Stimulated activated CD8-positive, alpha-beta memory T cell treated with anti-CD3 and anti-CD28 coated beads, Interleukin-15, amount 100 ng/mL, for 1 hour (primary cell): ENCODE measurements around the gene TFRC.
"Not testable (repeated sequence)": the region's sequence is repeated elsewhere in the genome, so short reads cannot be mapped to it uniquely, and the experiment has no call there.

Experiments
- DNase-seq: peaks from one replicate; pipeline ENCODE4 v3.0.0-alpha.2; 2020; ENCODE audit warnings: low read depth

Gene TFRC

DNA sequence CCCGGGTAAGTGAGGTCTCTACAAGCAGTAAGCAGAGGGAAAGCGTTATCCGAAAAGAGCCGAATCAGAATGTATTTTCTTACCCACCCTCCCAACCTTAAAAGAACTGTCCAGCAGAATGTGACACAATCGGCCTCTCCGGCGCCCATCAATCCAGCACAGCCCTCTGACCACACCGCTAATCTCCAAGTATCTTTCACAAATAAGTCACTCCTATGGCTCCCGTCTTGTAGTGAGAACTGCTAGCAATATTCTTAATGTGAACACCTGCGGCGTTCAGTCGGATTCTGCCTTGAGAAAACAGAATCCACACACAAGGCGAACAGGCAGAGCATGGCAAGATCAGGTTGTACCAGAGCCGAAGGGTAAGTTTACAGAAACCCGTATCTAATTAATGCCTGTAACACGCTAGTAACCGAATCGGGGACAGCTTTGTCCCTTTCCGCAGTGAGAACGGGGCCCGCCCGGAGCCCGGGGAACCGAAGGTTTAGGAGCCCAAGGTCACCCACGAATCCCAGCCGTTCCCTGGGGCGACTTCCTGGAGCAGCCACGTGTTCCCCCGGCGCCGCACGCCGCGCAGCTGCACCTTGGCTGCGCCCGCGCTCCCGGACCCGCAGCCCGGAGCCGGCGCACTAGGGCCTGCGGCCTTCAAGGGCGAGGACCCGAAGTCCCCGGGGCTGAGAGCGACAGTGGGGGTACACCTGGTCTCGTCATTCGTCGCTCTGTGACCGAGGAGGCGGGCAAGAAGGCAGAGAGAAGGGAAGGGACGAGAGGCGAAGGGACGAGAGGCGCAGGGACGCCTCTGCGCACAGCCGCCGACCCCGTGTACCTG is 672 bp downstream of the TFRC start:
- no peak for DNase-seq

DNA sequence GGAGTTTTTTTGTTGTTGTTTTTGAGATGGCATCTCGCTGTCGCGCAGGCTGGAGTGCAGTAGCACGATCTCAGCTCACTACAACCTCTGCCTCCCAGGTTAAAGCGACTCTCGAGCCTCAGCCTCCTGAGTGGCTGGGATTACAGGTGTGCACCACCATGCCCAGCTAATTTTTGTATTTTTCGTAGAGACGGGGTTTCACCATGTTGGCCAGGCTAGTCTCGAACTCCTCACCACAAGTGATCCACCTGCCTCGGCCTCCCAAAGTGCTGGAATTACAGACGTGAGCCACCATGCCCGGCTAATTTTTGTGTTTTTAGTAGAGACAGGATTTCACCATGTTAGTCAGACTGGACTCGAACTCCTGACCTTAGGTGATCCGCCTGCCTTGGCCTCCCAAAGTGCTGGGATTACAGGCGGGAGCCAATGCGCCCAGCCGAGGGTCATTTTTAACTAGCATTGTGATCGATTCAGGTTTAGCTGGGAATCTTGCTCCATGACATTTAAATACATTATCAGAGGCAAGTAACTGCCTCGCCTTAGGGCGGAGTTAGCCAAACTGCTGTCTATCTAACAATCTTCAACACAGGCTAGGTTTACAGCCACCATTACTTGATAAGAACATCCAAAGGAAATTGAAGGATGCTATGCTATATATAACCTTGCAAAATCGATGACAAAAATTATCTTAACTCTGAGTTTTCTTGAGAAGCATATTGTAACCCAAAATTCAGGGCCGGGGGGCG is 1.6 kb downstream of the TFRC start:
- not testable (repeated sequence) for DNase-seq

DNA sequence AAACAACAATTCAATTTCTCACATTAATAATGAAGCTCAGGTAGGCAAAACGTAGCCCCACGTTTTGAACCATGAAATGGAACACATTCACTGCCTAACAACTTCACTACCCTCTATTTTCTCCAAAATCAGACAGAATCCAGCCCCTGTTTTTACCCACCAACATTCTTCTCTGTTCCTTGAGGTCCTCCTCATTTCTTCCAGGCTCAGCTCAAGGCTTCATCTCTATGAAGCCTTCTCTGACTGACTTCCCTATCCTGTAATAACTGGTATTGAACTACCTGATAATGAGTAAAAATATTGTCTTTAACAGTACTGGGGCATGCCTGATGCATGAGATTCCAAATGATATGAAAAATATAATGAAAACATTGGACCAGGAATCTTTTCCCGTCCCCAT is 2.2 kb downstream of the TFRC start:
- no peak for DNase-seq

DNA sequence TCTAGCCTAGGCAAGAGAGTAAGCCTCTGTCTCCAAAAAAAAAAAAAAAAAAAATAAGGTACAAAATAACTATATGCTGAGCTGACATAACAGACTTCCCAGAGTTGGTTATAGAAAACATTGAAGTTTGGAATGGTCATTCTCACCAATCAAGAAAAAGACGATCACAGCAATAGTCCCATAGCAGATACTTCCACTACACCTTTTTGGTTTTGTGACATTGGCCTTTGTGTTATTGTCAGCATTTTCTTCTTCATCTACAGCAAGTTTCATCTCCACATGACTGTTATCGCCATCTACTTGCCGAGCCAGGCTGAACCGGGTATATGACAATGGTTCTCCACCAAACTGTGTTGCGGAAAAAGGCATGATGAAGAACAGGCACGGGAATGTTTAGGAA is 6.9 kb downstream of the TFRC start:
- DNase-seq: no peak

DNA sequence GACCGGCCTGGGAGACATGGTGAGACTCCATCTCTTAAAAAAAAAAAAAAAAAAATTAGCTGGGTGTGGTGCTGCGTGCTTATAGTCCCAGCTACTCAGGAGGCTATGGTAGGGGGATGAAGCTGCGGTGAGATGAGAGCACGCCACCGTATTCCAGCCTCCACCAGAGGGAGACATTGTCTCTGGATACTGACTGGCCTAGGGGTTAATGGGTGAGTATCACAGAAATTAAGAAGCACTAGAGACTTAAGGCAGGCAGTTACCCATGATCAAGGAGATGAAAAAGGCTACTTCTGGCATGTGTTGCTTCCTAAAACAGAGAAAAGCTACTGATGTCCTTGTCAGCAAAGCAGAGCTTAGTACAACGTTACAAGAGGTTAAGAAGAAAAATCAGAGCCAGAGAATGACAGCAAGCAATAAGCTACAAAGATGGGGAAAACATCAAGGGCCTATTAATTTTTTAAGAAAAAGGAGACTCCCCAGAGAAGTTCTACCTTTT is 8.6 kb downstream of the TFRC start:
- DNase-seq: peak; percentile 41

DNA sequence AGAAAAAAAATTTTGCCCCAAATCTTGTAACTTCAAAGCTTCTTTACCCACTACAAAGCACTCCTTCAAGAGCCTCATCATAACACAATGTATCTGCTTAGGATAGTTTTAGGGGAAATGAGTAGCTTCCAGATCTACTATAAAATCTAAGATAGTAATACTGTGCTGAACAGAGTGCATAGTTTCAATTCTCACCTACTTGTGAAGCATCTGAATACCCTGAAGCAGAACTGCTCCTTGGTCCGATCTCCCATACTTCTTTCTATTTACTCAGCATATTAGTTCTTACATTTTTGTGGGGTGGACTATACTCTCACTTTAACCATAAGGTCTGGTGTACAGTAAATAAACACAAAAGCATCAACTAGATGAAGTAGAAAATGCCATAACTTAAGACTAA is 9.6 kb downstream of the TFRC start:
- DNase-seq: no peak

DNA sequence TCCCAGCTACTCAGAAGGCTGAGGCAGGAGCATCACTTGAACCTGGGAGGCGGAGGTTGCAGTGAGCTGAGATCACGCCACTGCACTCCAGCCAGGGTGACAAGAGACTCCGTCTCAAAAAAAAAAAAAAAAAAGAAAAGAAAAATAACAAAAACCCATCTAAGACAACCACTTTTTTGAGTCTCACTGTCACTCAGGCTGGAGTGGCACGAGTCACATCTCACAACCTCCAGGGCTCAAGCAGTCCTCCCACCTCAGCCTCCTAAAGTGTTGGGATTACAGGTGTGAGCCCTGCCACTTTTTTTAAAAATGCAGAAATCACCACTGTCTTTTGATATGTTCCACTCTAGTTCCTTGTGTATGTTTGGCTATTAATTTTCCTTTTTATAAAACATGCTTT is 13.1 kb downstream of the TFRC start:
- not testable (repeated sequence) for DNase-seq

DNA sequence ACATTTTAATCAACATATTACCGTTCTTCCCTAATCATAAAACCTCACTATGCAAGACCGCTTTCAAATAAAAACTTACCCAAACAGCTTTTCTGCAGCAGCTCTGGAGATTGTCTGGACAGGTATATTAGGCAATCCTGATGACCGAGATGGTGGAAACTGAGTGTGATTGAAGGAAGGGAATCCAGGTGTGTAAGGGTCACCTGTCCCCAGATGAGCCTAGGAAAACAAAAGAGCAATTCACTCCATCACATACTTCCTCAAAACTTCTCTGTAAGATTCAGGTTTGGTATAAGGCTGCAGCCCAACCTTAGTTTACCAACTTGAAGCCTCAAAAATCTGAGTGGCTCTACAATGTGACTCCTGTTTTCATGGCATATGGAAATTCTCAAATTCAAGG is 14.5 kb downstream of the TFRC start:
- DNase-seq: no peak

DNA sequence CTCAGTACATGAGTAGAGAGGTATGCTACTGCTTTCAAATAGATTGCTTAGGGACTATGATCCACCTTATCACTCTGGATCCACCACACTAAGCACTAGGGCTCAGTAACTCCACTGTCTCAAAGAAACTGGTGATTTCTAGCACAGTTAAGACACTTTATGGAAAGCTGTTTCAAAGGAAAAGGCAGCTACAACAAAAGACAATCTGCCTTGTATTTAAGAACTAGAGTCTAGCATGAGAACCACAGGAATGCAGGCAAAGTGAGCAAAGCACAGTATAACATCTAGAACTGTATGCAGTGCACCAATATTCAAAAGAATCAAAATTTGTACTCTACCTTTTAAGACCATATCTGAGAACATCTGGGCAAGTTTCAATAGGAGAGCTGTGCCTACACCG is 17.9 kb downstream of the TFRC start:
- no peak for DNase-seq

DNA sequence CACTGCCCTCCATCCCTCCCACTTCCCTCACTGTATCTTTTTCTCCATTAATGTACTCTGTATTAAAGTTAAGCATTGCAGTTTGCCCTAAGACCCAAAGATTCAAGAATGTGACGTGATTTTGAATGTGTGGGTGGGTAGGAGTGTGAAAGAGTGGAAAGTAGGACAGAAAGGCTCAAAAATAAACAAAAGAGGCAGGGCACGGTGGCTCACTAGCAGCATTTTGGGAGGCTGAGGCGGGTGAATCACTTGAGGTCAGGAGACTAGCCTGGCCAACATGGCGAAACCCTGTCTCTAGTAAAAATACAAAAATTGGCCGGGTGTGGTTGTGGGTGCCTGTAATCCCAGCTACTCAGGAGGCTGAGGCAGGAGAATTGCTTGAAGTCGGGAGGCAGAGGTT is 18.4 kb downstream of the TFRC start:
- no peak for DNase-seq

DNA sequence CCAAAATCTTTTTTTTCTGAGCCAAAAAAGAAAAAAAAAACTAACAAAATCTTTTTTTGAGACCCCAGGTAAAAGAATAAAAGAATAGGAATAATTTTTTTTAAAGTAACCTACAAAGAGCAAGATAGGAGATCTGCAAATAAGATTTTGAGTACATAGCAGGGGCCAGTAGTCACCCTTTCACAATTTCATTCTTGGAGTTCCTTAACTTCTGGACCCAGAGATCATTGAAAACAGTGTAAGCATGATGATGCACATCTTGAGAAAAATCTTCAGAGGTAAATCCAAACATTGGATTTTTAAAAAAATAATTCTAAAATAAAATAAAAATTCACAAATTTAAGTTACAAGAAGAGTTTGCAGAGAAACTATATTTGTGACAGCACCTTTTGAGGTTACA is 18.8 kb downstream of the TFRC start:
- no peak for DNase-seq

DNA sequence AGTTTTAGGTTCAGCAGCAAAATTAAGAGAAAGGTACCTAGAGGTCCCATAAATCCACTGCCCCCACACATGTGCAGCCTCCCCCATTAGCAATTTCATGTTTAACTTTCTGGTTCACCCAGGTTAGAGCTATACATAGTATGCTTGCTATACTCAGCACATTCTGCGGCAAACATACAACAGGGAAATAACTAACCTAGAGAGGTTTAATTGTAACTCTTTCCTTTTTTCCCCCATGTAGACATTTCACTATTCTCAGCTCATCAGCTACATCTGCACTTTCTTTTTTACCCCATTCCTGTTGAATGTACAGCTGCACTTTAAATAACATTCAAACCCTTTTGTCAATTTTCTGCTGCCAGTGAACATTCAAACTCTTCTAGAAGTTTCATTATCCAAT is 21.1 kb downstream of the TFRC start:
- DNase-seq: no peak

DNA sequence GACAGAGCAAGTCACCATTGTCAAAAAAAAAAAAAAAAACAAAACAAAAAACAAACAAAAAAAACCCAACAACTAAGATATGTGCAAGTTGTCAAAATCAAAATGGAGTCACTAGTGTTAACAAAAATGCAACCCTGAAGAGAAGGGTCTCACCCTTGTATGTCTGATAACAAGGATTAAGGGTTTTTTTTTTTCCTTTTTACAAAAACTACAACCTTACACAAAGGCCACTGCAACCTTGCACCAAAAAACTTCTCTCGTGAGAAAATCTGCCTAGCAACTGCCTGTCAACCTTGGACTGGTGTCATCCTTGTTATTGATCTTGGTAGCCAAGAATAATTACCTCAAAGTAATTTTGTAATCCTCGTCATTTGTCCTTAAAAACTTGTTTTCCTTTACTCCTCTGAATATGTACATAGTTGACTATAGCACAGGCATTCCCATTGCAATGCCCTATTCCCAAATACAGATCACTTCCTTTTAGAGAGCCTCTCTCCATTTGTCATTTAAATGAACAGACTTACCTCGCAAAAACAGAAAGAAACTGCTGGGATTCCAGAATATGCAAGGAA is 24.0 kb downstream of the TFRC start:
- DNase-seq: no peak

DNA sequence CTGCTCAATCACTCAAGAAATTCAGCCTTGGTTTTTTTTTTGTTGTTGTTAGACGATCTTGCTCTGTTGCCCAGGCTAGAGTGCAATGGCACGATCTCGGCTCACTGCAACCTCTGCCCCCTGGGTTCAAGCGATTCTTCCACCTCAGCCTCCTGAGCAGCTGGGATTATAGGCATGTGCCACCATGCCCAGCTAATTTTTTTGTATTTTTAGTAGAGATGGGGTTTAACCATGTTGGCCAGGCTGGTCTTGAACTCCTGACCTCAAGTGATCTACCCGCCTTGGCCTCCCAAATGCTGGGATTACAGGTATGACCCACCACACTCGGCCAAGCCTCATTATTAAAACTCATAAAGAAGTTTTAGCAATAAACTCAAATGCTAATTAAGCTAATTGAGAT is 25.5 kb downstream of the TFRC start:
- not testable (repeated sequence) for DNase-seq

DNA sequence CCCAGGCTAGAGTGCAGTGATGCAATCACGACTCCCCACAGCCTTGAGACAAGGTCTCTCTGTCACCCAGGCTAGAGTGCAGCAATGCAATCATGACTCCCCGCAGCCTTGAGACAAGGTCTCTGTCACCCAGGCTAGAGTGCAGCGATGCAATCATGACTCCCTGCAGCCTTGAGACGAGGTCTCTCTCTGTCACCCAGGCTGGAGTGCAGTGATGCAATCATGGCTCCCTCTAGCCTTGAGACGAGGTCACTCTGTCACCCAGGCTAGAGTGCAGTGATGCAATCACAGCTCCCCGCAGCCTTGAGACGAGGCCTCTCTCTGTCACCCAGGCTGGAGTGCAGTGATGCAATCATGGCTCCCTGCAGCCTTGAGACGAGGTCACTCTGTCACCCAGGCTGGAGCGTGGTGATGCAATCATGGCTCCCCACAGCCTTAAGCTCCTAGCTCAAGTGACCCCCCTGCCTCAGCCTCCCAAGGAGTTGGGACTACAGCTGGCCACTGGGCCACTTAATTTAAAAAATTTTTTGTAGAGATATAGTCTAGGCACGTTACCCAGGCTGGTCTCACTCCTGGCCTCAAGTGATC is 26.1 kb downstream of the TFRC start:
- DNase-seq: no peak

DNA sequence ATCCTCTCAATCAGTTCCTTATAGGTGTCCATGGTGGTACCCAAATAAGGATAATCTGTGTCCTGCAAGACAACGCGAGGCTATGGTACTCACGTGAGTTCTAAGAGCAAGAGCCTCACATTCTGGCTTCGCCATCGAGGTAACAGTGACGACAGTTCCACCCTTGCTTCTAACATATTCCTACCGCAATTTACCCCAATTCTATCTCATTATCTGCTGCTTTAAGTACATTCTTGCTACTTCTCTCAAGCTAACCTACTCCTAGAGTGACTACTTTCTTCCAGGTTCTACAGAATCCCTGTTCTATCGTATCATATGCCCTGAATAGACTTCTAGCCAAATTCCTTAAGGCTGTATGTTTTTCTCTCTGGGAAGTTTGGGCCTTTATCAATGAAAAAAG is 26.6 kb downstream of the TFRC start:
- DNase-seq: no peak

DNA sequence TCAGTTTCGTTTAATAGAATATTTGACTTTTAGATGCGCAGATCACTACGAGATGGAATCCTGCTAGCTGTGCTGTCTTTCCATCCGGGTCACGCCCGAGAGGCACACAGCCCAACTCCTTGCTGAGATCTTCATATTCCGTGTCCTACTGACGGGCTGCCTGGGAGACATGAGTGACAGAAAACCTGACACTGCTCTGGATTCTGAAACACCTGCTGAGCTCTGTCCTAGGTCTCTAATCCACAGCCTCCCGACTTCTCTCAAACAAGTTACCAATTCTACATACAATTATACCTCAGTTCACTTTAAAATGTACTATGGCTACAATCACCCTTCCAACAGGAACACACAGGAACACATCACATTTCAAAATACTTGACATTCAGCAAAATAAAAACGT is 27.2 kb downstream of the TFRC start:
- DNase-seq: no peak

DNA sequence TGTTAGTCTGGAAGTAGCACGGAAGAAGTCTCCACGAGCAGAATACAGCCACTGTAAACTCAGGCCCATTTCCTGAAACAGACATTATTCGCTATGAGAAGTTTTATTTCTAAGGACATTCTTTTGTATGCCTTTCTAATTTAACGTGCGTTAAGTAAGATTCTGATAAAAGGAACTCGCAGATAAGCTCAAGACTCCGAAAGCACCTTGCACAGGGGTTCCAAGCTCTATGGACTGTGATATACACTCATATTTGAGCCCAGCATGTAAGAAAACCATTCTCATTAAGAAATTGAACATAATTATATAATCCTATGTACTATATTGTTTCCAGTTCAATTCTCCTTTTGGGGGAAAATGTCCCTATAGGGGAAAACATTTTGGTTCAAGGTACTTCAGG is 28.4 kb downstream of the TFRC start:
- no peak for DNase-seq

DNA sequence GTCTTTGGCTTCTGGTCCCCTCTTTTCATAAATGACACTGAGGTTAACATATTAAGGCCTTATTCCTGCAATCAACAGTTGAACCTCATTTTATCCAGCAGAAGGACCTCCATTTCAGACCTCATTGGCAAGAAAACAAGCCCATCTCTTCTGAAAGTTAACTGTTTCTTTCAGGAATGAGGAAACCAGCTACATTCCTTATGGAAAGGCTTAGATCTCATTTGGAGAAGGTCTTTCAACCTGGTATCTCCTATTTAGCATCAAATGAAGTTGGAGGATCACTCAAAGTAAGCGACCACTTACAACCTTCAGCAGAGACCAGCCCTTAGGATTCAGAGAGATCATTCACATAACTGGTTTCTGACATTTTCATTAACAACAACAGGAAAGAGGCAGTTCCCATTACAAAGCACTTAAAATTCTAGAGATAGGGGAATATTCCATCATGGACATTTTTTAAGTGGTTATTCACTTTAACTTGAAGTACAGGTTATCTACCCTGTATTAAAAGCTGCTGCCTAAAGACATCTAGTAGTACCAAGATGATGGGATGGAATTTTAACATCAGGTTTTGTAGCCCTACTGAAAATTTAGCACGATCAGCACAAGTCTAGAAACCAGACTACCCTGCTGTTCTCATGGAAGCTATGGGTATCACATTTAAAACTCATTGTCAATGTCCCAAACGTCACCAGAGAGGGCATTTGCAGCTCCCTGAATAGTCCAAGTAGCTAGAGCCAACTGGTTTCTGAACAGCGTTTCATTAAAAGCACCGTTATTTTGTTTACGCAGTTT is 30.4 kb downstream of the TFRC start:
- no peak for DNase-seq

DNA sequence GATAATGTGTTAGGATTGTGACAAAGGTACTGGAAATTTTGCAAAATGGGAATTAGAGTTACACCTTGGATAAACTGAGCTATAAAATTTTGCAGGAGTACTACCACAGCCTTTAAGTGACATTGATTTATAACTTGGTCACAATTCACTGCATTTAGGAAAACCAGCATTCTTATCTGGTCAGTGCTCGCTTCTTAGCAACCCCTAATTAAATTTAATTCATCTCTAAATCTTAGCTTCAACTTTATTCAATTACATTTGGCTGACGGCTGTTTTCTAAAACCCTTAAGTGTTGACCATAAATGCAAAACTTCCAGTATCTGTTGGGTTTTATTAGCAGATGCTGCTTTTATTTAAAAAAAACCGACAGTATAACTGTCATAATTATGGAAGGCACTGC is 31.3 kb downstream of the TFRC start:
- DNase-seq: no peak

DNA sequence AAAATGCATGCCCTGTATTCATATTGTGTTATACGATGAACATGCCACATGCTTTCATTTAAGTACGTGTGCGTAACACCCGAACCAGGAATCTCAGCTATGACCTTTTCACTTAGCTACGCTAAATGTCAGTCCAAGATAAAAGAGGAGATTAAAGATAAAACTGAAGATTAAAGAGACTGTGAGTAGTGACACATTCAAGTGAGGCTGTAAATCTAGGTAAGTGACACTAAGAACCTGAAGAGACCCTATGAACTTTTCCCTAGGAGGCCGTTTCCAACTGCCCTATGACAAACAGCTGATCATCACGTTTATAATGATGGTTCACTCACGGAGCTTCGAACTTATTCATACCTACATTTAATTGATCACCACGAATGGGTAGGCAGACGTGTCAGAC is 32.2 kb downstream of the TFRC start:
- no peak for DNase-seq
